SHP77 (cell line): ENCODE measurements around the gene CCDC85B.
A peak's percentile ranks its signal among the peaks of the same experiment; 100 is the strongest.

Source experiments
- DNase-seq, 2 experiments: peaks; one replicate each; lab custom pipeline; 2025; lab: John Stamatoyannopoulos, UW

The CCDC85B gene

DNA sequence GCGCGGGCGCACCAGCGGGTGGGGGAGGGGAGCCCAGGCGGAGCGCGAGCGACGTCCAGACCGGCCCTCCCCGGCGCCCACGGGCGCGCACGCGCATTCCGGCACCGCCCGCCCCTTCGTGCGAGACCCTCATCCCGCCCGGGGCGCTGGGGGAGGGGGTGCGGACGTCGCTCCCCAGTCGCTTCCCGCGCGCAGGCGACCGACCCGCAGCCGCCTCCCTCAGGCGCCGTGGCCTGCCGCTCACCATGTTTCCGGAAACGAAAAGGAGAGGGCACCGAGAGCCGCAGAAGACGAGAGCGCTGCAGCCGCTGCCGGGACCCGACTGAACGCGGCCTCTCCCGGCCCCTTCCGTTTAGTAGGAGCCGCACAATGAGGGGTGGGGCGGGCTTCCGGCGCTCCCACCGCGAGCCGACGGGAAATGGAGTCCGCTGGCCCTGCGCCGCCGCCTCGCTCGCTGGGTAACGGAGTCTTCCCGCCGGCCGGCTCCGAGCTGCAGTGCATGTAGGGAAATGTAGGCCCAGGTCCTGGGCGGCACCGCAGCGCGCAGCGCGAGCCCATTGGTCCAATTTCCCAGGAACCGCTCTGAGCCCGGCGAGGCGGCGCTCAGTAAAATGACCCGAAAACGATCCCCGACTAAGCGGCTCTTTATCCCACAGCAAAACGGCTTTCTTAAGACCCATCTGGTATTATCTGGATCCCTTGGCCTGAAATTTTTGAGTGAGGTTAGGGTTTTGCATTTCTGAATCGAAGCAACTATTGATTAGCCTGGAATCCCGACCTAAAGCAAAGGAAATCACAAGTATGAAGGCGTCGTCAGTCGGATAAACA, 32.4 kb upstream of the CCDC85B start, which contains the start of gene CFL1:
Gene CFL1 (minus strand): TSS at position 328 of the 828 bp plus-strand sequence. CDS start 81 bp downstream, at position 247.
- peak; percentile 90 to 96 for DNase-seq

DNA sequence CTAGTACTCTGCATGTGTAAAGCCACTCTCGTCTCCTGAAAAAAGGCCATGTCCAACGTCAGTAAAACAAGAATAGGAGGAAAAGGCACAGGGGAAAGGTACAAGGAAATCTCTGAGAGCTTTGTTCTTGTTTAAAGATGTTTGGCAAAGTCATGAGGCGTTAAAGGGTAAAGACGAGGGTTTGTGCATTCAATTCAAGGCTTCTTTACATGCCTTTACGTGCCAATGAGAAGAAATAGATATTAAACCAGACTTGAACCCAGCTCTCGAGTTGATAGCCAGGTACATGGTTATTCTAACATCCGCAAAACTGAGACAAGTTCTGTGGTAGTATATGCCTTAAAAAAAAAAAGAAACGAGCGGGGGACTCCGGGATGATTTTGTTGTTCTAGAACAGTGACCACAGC, 31.8 kb upstream of the CCDC85B start:
- DNase-seq: no peak

DNA sequence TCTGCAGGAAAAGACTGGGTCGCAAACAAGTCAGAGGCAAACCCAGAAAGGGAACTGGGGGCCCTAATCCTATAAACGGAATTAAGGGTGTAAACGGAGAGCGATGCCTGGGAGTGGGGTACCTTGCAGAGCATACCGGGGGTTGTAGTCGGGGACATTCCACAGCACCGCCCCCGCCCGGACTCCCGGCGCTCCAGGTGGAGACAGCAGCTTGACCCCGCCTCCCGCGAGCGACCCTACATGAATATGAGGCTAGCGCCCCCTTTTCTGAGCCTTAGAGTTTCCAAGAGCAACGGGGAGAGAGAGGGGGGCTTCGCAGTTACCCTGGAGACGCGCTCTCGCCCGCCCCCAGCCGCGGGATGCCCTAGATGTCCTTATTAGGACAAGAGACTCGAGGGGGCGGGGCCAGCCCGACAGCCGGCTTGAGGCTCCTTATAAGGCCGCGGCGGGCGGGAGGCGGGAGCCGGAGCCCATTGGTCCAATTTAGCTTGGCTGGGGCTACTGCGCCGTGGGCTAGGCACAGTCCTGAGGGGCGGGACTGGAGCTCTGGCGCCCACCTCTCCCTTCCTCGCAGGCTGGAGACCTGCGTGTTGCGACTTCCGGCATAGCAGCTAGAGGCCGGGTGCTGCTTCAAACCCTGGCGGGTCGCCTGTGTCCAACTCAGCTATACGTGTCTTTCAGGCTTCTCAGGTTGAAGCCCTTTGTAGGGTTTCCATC, 31.2 kb upstream of the CCDC85B start:
- DNase-seq: peak; percentile 96 to 98

DNA sequence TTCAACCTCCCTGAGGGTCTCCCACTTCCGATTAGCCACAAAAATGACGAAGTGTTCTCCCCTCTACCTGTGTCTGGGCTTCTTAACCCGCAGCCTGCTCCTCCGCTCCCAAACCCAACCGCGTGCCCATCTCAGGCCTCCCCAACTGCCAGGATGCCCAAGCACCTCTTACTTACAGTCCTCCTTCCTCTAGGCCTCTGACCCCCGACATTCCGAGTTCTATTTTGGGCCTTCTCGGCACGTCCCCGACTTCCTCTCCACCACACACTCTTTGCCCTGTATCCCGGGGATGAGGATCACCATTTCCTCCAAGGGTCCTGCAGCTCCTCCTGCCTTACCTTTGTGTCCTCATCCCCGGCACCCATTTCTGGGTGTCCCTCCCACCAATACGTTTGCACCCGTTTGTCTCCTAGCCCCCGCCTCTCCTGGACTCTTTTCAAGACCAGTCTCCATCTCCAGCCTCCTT, 30.6 kb upstream of the CCDC85B start:
- DNase-seq: no peak

DNA sequence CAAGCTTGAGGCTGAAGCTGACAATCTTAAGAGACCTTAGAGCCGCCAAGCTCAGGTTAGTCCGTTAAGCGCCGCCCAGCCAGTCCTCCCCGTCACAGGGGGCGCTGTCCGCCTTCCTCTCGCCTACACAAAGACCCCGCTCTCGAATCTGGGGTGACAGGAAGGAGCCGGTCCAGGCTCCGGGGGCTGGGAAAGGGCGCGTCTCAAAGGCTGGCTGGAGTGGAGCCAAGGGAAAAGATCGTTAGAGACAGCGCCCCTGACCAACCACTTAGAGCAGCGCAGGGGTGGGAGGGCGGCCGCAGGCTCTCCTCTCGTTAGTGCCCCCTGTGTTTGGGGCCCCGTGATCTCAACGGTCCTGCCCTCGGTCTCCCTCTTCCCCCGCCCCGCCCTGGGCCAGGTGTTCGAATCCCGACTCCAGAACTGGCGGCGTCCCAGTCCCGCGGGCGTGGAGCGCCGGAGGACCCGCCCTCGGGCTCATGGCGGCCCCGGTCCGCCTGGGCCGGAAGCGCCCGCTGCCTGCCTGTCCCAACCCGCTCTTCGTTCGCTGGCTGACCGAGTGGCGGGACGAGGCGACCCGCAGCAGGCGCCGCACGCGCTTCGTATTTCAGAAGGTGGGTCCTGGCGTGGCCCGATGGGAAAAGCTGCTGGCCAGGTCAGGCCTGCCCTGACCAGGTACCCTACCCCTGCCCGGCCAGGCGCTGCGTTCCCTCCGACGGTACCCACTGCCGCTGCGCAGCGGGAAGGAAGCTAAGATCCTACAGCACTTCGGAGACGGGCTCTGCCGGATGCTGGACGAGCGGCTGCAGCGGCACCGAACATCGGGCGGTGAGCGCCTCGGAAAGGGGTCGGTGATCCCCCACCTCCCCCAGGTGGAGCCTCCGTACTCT, 30.0 kb upstream of the CCDC85B start, which contains the start of gene MUS81:
Gene MUS81 (plus strand): TSS at position 156 of the 887 bp plus-strand sequence. CDS start 321 bp downstream, at position 477.
- DNase-seq: peak; percentile 94

DNA sequence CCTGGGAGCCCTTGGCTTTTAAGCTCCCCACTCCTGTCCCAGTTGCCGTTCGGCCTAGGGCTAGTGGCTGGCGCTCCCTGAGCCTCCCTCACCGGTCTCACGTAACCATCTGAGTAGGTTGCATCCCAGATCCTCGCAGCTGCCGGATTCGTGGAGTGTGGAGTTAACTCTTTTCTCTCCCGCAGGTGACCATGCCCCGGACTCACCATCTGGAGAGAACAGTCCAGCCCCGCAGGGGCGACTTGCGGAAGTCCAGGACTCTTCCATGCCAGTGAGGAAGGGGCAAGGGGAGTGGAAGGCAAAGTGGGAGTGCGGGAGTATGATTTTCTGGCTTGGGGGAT, 29.3 kb upstream of the CCDC85B start:
- DNase-seq: no peak

DNA sequence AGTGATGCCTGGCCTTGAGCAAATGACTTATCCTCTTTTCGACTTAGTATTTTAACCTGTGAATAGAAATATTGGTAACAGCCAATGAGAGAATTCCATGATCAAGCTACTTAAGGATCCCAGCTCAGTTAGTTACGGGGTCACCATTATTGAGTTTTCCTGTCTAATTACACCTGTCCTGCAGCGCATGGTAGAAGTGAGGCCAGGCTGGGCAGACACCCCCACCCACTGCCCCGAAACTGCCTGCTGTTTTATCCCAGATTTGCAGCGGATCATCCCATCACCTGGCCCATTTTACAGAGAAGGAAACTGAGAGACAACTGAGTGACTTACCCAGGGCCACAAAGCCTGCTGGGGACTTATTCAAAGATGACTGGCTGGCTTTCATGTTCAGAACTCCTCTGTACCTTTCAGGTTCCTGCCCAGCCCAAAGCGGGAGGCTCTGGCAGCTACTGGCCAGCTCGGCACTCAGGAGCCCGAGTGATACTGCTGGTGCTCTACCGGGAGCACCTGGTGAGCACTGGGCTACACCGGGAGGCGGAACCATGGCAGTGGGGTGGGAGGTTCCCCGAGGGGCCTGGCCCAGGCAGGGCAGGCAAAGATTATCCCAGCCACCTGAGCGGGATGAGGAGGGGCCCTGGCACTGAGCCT, 28.8 kb upstream of the CCDC85B start:
- no peak for DNase-seq

DNA sequence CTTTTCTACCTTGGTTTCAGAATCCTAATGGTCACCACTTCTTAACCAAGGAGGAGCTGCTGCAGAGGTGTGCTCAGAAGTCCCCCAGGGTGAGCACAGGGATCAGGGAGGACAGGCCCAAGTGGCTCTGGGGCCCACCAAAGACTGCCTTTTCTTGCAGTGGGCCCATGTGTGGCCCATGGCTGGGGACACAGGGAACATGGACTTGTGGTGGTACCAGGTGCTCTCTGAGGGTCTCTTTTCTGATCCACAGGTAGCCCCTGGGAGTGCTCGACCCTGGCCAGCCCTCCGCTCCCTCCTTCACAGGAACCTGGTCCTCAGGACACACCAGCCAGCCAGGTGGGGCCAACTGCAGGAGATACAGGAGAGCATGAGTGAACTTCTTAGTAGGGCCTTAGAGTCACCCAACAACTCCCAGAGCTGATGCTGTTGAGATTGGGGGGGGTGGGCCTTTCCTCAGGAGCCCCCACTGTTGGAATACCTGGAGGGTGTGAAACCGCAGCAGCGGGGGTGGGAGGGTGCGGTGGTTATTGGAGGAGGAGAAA, 28.2 kb upstream of the CCDC85B start:
- no peak for DNase-seq

DNA sequence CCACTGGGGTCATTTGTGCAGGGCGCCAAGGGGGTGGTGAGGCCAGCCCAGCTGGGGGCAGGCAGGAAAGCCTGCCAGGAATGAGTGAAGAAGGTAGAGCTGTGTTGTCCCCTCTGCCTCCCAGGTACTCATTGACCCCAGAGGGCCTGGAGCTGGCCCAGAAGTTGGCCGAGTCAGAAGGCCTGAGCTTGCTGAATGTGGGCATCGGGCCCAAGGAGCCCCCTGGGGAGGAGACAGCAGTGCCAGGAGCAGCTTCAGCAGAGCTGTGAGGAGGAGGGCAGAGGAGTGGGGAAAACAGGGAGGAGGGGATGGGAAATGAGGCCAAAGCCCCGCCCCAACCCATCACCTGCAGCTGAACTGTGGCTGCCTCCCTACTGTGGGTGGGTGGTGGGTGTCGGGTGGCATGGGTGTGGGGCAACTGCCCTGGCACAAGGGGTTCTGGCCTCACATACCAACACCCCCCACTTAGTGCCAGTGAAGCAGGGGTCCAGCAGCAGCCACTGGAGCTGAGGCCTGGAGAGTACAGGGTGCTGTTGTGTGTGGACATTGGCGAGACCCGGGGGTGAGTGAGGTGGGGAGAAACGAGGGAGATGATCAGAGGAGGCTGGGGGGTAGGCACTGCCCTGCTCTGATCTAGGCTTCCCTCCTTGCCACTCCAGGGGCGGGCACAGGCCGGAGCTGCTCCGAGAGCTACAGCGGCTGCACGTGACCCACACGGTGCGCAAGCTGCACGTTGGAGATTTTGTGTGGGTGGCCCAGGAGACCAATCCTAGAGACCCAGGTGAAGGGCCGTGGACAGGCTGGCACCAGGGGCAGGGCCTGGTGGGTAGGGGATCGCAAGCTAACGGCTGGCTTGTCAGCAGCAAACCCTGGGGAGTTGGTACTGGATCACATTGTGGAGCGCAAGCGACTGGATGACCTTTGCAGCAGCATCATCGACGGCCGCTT, 27.3 kb upstream of the CCDC85B start:
- DNase-seq: no peak

DNA sequence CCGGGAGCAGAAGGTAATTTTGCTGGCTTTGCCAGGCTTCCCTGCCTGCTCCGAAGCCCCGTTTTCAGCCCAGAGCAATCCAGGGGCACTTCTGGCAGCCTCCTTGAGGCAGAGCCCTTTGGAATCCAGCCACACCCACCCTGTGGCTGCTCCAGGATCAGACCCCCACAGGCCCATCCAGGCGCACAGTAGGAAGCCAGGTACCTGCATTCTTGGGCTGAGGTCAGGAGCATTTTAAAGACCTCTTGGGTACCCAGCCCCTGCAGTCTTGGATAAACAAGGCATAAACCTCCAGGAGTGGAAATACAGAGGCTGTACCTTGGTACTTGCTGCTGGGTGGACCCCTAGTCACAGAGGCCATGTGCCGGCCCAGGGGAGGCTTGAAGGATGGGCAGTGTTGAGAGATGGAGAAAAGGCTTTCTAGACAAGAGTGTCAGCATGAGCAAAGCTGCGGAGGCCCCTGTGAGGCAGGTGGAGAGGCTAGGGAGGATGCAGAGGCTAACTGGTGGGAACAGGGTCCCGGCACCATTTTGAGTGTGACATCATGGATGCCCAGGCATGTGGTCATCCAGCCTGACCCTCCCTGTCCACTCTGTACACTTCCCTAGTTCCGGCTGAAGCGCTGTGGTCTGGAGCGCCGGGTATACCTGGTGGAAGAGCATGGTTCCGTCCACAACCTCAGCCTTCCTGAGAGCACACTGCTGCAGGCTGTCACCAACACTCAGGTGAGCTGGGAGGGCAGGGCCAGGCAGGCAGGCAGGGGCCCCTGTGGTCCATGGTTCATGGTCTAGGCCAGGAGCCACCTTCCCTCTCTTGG, 26.4 kb upstream of the CCDC85B start:
- DNase-seq: no peak

DNA sequence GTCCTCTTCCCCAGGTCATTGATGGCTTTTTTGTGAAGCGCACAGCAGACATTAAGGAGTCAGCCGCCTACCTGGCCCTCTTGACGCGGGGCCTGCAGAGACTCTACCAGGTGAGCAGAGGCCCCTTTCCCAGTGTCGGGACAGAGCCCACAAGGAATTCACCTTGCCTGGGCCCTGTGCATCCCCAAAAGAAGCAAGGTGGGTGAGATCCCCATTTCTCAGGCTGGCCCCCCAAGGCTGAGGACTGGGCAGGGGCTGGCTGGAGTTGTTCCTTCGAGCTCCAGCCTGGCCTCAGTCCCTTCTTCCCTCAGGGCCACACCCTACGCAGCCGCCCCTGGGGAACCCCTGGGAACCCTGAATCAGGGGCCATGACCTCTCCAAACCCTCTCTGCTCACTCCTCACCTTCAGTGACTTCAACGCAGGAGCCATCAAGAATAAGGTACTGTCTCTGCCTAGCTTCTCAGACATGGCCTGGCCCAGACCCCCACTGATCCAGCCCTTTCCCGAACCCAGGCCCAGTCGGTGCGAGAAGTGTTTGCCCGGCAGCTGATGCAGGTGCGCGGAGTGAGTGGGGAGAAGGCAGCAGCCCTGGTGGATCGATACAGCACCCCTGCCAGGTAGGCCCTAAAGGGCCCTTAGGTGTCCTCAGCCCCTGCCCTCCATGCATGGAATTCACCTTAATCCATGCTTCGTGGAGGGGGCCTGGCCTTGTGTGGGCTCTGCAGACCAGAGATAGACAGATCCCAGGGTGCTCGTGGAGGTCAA, 25.6 kb upstream of the CCDC85B start:
- DNase-seq: no peak

DNA sequence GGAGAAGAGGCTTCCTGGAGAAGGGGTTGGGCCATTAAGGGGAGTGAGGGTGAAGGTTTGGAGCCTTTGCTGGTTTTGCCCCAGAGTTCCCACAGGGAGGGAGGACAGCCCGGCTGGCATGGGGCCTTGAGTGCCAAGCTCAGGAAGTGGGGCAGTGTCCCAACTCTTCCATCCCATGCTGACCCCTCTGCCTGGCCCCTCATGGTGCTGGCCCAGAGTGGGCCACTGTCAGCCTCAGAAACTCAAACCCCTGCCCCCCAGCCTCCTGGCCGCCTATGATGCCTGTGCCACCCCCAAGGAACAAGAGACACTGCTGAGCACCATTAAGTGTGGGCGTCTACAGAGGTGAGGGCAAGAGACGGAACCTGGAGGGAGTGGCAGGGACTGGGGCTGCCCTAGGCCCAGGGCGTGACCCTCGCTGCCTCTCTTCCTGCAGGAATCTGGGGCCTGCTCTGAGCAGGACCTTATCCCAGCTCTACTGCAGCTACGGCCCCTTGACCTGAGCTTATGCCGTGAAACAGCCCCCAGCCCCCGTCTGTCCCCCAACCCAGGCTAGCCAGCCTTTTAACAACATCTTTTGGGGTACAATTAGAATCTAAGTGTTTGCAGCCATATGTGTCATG, 24.8 kb upstream of the CCDC85B start:
- no peak for DNase-seq

DNA sequence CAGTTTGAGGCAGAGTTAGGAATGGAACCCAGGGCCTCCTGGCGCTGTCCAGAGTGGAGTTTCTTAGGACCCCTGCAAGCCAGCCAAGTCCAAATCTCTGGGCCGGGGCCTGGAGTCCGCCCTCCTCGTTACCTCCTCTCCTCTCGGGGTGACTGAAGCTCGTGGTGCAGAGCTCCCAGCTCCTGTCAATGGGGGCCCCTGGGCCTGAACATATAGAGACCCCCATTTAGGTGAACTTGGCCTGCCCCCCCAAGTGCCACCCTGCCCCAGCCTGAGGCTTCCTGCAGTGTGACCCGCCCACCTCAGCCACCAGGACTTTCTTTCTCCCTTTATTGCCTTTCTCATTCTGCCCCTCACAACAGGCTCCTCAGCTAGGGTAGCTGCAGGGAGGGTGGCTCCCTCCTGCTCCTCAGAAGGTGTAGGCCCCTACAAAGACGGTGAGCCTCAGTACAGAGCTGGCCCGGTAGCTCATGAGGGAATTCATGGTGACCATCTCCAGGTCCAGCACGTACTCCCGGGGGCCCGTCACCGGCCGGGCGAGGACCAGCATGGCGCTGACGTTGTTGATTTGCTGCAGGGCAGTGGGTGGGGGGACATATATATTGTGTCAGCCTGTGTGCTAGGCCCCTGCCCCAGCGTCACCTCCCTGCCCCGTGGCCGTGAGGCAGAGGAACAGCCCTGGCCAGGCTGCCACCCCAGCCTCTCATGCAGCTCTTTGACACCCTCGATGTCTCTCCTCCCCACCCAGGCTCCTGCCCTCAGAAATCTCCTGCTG, 23.8 kb upstream of the CCDC85B start:
- no peak for DNase-seq

DNA sequence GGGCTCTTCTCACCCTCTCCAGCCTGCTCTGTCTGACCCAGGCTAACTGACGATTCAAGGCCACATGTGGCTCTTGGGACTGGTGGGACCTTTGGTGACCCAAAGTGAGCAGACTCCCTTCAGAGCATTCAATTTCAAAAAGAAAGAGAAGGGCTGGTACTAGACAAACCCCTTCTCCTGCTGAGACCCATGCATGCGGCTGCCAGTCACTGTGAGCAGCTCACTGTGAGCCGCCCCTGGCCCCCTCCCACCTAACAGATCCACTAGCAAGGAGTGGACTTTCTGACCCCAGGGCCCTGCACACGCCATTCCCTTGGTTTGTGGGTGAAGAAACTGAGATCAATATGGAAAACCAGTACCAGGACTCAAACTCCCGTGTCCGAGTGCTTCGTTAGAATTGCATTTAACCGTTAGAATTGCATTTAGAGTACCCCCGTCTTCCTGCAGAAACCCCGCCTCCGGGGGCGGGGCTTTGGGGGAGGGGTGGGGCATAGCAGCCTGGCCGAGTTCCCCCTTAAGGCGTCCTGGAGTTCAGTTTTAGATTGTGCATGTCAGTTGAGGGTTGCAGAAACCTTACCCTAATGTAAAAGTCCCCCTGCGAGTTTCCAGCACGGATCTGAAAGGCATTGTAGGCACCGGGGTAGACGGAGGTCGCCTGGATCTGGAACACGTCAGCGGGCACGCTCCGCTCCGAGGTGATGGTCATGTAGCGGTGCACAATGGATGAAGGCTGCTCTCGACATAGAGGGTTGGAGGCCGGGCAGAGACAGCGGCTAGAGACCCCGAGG, 23.0 kb upstream of the CCDC85B start:
- no peak for DNase-seq

DNA sequence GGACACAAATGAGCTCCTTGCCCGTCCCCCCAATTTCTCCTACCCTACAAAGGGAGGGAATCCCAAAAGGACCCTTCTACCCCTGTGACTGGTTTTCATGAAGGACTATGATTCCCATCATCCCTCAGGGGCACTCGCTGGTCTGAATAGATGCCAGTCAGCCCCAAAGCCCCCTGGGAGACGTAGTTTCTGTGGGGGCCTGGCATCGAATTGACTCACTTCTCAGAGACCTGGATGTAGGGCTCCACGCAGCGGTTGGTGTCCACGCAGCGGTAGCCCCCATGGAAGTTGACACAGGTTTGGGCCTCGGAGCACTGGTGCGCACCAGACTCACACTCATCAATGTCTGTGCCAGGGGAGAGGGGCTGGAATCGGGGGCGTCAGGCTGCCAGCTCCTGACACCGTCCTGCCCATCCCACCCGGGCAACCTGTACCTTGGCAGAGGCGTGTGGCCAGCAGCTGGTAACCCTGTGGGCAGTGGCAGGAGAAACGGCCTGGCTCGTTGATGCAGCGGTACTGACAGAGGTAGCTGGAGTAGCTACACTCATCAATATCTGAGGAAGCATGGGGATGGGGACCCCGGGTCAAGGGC, 22.3 kb upstream of the CCDC85B start:
- no peak for DNase-seq

DNA sequence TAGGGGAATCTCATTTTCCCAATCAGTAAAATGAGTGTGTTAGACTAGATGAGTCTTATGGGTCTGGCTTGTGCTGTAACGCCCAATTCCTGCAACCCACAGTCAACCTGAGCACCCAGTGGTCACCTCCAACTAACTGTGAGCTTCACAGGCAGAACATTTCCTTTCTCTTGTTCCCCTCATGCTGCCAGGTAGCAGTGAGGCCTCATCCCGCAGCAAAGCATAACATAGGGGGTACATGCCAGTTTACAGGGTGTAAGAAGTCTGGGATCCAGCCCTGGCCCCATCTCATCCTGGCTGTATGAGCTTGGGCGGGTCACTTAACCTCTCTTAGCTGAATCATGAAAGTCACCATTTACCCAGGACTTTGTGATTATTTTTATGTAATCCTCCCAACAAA, 21.6 kb upstream of the CCDC85B start:
- DNase-seq: no peak
